Activated CD8-positive, alpha-beta memory T cell treated with anti-CD3 and anti-CD28 coated beads, Interleukin-2, amount 50 U/mL, for 24 hours (primary cell): ENCODE results near the gene MRPS22.
"Not testable (repeated sequence)": the region's sequence is repeated elsewhere in the genome, so short reads cannot be mapped to it uniquely, and the experiment has no call there.

Source experiments
- DNase-seq: peaks from one replicate; pipeline ENCODE4 v3.0.0-alpha.2; 2020; ENCODE audit errors: extremely low read depth

The MRPS22 gene

DNA sequence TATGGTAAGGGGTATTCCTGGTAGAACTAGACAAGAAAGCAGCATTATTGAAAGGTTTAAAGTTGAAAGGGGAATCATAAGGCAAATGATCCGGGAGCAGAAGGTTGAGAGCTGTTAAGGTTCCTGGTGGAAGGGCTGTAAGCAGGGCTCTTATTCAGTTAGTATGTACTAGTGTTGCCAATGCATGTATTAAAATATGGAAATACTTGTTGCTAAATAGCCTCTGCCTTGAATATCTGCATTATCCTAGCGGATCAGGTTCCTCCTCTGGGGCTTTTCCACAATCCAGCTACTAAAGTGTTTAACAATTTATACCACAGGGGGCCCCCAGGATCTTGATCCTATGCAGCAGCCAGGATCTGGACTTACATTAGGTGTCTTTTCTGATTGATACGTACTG, 52.9 kb downstream of the MRPS22 start:
- DNase-seq: no peak

DNA sequence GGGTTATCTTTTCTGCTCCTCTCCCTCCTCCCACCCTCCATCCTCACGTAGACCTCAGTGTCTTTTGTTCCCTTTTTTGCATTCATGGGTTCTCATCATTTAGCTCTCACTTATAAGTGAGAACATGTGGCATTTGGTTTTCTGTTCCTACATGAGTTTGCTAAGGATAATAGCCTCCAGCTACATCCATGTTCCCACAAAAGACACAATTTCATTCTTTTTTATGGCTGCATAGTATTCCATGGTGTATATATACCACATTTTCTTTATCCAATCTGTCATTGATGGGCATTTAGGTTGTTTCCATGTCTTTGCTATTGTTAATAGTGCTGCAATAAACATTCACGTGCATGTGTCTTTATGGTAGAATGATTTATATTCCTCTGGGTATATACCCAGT, 57.3 kb downstream of the MRPS22 start:
- not testable (repeated sequence) for DNase-seq
